Nucleus accumbens (tissue), 56 donors: ENCODE measurements around the gene ADAMTS4.

Source experiments
- DNase-seq, 56 donors: peaks; one replicate each; lab custom pipeline; 2025; lab: John Stamatoyannopoulos, UW

The ADAMTS4 gene

GRCh38 chr1:161159913-161160243 is 39.0 kb downstream of the ADAMTS4 start:
- peak in 2 of 56 donors; percentile 33 to 45 for DNase-seq

GRCh38 chr1:161159087-161159912 is 39.6 kb downstream of the ADAMTS4 start, which contains the start of gene USP21:
Gene USP21 (plus strand): TSS chr1:161159500. CDS start chr1:161160641, 1,141 bp downstream.
- DNase-seq, result peak; percentile 29 to 95 (median 90)

GRCh38 chr1:161158316-161159010 is 40.4 kb downstream of the ADAMTS4 start:
- no peak for DNase-seq

GRCh38 chr1:161157867-161158266 is 41.0 kb downstream of the ADAMTS4 start:
- DNase-seq, result no peak

GRCh38 chr1:161153682-161154337 is 45.0 kb downstream of the ADAMTS4 start, which contains the start of gene UFC1:
Gene UFC1 (plus strand): TSS chr1:161153978. CDS start chr1:161153998, 20 bp downstream.
- DNase-seq, result peak in 55 of 56 donors; percentile 12 to 90 (median 71)

- DNase-seq, result peak in 1 of 56 donors; percentile 9
Measured at GRCh38 chr1:161153176-161153575, 45.7 kb downstream of the ADAMTS4 start.

- DNase-seq, result no peak
Measured at GRCh38 chr1:161145832-161146231, 53.0 kb downstream of the ADAMTS4 start.

GRCh38 chr1:161140755-161141400 is 58.0 kb downstream of the ADAMTS4 start:
- DNase-seq, result no peak

GRCh38 chr1:161139766-161140165 is 59.1 kb downstream of the ADAMTS4 start:
- peak in 2 of 56 donors; percentile 5 to 51 for DNase-seq

- DNase-seq, result no peak
Measured at GRCh38 chr1:161138431-161138830, 60.4 kb downstream of the ADAMTS4 start.

GRCh38 chr1:161137881-161138280 is 61.0 kb downstream of the ADAMTS4 start:
- no peak for DNase-seq
